K562 (cell line): ENCODE measurements around the gene CFAP221.

Experiments used
- CTCF ChIP-seq, 3 experiments: IDR thresholded peaks in 2 of 3; conservative IDR thresholded peaks in 1 of 3; 2 replicates each; pipeline ENCODE4 v1.5.1; 2011 to 2012; ENCODE audit warnings: low read length in 3 of 3, mild to moderate bottlenecking in 3 of 3, control low read depth in 2 of 3, improper control_type of control experiment in 1 of 3, inconsistent platforms in 1 of 3, low read depth in 1 of 3, mixed read lengths in 1 of 3, moderate library complexity in 1 of 3; ENCODE audit not compliant: insufficient read depth in 2 of 3
- GABPA ChIP-seq: fragments of 200-800 bp; sonication (Bioruptor generic); conservative IDR thresholded peaks from 2 replicates; pipeline ENCODE4 v1.6.1; 2016; ENCODE audit warnings: low read depth, missing genetic modification characterization, missing compliant biosample characterization
- MAX ChIP-seq: sonication (generic); formaldehyde crosslinking; IDR thresholded peaks from 2 replicates; pipeline ENCODE4 v1.9.0; 2022; ENCODE audit warnings: mild to moderate bottlenecking, missing genetic modification reagents
- SNRNP70 ChIP-seq: fragments of 200-400 bp; formaldehyde crosslinking; optimal IDR thresholded peaks from 2 replicates; pipeline ENCODE3; 2017; ENCODE audit warnings: low read depth, low read length
- SRSF9 ChIP-seq: fragments of 200-400 bp; formaldehyde crosslinking; IDR thresholded peaks from 2 replicates; pipeline ENCODE4 v1.6.1; 2017; ENCODE audit warnings: low read depth, low read length, borderline replicate concordance
- ZBTB26 ChIP-seq: fragments of 450-650 bp; formaldehyde crosslinking; IDR thresholded peaks from 2 replicates; pipeline ENCODE4 v1.4.0; 2022; ENCODE audit warnings: missing genetic modification characterization

GRCh38 chr2:119700866-119701265, 156.6 kb downstream of the CFAP221 start:
- TF ChIP-seq CTCF (IDR thresholded peaks at IDR 0.05 in 2 of 3, conservative IDR thresholded peaks at IDR 0.05 in 1 of 3; ENCODE audit: insufficient read depth in 2 of 3, low read depth in 1 of 3, low read length in 3 of 3) (no peak), GABPA (tag) (no peak), ZBTB26 (CRISPR knock-in tag) (no peak), SNRNP70 (no peak), SRSF9 (no peak), MAX (no peak)
